Measurements from ENCODE around the gene TBX6. TPM values are rescaled to one million over a fixed set of nuclear protein-coding genes. Genes with fewer than 3 reads are reported as not detected.
A peak's percentile ranks its signal among the peaks of the same experiment; 100 is the strongest.

TBX6 gene
- total RNA-seq, 1 donor from 2014 or later, result 0.57 TPM

DNA sequence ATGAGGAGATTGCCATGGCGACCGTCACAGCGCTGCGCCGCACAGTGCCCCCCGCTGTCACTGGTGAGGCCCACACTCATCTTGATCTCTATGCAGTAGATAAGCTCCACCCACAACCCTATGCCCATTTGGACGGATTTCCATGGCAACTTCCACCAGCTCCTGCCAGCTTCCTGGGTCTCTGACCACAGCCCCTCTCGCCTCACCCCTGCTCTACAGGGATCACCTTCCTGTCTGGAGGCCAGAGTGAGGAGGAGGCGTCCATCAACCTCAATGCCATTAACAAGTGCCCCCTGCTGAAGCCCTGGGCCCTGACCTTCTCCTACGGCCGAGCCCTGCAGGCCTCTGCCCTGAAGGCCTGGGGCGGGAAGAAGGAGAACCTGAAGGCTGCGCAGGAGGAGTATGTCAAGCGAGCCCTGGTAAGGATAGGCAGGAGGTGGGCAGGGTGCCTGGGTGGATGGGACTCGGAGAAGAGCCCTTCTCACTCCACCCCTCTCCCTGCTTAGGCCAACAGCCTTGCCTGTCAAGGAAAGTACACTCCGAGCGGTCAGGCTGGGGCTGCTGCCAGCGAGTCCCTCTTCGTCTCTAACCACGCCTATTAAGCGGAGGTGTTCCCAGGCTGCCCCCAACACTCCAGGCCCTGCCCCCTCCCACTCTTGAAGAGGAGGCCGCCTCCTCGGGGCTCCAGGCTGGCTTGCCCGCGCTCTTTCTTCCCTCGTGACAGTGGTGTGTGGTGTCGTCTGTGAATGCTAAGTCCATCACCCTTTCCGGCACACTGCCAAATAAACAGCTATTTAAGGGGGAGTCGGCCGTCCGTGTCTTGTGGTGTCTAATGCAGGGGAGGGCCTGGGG is 21.9 kb downstream of the TBX6 start:
- intact Hi-C loops (cut with DNase I), result no loop called here
- no peak for DNase-seq (ENCODE audit: low spot score)

DNA sequence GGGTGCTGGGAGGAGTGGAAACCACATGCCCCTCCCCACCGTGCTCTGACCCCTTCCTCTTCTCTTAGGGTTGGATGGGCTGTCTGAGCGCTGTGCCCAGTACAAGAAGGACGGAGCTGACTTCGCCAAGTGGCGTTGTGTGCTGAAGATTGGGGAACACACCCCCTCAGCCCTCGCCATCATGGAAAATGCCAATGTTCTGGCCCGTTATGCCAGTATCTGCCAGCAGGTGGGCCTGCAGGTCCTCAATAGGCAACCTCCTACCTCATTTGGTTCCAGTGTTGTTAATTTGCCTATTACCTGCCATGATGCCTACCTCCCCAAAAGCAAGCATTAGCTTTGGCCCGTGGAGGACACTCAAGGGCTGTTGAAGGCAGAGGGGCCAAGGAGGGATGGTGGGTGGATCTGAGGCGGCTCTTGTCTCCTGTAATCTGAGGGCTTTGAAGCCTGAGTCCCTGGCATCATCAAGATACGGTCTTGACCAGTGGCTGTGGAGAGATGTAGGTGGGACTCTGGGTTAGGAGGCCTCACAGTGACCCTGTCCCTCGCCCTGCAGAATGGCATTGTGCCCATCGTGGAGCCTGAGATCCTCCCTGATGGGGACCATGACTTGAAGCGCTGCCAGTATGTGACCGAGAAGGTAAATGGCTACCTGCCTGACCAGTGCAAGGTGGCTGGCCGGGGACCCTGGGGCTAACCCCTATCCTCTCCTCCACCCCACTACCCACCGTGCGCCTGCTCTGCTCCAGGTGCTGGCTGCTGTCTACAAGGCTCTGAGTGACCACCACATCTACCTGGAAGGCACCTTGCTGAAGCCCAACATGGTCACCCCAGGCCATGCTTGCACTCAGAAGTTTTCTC is 22.7 kb downstream of the TBX6 start:
- intact Hi-C loops (cut with DNase I), result no loop called here
- no peak for DNase-seq (ENCODE audit: low spot score)

DNA sequence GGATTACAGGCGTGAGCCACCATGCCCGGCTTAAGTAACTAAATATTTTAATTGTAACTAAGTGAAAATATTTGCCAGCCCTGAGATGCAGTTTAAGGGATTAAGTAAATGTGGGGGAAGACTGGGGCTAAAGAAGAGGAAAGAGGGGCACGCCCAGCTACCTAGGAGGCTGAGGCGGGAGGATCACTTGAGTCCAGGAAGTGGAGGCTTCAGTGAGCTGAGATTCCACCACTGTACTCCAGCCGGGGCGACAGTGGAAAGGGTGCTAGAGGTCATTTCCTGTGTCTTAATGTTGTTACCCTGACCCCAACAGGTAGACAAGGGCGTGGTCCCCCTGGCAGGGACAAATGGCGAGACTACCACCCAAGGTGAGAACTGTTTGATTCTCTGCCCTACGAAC is 23.4 kb downstream of the TBX6 start:
- intact Hi-C loops (cut with DNase I), result no loop called here
- DNase-seq (ENCODE audit: low spot score), result no peak

DNA sequence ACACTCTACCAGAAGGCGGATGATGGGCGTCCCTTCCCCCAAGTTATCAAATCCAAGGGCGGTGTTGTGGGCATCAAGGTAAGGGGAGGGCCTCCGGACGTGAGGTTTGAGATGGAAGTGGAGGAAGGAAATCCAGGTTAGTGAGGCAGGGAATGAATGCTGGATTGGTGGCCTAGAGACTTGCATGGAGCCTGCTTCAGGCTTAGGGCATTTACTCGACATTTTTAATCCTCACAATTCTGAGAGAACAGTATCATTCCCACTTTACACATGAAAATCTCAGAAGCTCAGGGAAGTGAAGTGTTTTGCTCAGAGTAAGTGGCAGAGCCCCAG is 24.2 kb downstream of the TBX6 start:
- intact Hi-C loops (cut with DNase I), result no loop called here
- no peak for DNase-seq (ENCODE audit: low spot score)

DNA sequence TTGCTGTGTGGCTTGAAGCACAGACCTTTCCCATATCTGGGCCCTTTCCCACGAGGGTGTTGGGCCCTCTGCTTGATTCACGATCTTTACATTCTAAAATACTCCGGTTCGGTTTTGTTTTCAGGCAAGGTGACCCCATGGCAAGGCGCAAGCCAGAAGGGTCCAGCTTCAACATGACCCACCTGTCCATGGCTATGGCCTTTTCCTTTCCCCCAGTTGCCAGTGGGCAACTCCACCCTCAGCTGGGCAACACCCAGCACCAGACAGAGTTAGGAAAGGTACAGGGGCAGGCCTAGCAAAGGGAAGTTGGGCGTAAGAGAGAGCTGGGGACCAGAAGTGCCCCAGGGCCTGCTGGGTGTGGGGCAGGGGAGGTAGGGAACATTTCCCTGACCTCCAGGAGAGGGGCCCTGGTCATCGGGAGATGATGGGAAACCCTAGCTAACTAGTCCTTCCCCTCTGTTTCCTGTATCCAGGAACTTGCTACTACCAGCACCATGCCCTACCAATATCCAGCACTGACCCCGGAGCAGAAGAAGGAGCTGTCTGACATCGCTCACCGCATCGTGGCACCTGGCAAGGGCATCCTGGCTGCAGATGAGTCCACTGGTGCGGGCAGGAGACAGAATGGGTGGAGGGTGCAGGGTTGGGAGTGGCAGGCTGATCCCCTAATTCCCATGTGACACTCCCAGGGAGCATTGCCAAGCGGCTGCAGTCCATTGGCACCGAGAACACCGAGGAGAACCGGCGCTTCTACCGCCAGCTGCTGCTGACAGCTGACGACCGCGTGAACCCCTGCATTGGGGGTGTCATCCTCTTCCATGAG is 24.8 kb downstream of the TBX6 start:
- intact Hi-C loops (cut with DNase I), result no loop called here
- DNase-seq (ENCODE audit: low spot score), result no peak

DNA sequence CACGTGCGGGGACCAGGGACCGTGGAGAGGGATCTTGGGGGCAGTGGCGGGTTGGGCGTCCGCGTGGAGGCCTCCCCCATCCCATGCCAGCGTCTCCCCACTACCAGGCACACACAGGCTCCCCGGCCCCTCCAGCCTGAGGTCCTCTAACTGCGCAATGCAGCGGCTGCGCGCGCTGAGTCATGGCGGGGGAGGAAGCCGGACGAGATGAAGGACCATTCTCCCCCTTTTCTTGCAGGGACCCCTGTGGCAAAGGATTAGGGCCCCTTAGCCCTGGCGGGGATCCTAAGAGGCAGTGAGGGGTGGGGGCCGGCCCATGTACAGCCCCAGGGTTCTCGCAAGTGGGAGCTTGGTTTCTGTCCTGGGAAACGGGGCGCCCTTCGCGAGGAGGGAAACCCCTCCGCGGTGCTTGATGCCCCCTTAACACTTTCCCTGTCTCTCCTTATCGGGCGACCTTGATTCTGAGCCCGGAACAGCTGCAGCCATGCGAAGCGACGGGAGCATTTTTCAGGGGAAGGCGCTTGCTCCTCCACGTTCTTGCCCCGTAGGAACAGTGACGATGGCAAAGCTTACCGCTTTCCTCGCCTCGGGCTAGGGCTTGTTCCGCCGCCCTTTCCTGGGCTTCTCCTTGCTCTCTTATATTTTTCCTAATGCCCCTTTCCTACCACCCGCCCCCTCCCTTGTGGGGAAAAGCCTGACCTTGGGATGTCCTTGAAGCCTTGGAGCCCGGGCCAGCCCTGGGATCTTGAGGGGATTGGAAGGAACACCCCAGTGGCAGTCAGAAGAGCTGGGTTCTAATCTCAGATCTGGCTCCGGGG is 25.6 kb downstream of the TBX6 start:
- intact Hi-C loops (cut with DNase I), result no loop called here
- DNase-seq (ENCODE audit: low spot score), result no peak

DNA sequence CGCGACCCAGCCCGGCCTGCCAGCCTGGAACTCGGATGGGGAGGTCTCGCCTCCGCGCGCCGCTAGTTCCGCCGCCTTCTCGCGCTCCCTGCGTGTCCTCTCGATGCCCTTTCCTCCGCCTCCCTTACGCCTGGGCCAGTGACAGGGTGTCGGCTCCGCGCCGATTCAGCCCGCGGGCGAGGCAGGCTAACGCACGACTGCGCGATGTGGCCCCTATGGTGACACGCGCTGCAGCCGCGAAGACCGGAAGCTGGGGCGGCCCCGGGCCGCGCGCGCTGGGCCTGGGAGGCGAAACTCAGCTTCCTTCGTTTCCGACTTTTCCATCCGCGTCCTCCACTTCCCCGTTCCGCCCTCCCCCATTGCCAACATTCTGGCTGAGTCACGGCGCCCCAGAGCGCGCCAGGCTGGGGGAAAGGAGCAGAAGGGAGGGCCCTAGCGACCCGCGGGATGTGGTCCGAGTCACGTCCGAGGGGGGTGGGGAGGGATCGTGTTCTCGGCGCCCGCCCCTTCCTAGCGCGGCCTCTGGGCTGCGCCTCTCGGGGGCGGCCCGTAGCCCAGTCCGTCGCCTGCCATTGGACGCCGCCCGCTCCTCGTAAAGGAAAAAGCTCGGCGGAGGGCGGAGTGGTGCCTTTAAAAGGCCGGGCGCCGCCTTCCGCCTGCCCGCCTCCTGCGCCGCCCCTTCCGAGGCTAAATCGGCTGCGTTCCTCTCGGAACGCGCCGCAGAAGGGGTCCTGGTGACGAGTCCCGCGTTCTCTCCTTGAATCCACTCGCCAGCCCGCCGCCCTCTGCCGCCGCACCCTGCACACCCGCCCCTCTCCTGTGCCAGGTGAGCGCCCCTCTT is 26.4 kb downstream of the TBX6 start, which contains the start of gene ALDOA:
ALDOA (plus strand) TSS at position 659 of the 841 bp plus-strand sequence. CDS start 1,138 bp downstream, outside the sequence.
- DNase-seq (ENCODE audit: low spot score), result peak; percentile 99
- intact Hi-C loops (cut with DNase I), result no loop called here

DNA sequence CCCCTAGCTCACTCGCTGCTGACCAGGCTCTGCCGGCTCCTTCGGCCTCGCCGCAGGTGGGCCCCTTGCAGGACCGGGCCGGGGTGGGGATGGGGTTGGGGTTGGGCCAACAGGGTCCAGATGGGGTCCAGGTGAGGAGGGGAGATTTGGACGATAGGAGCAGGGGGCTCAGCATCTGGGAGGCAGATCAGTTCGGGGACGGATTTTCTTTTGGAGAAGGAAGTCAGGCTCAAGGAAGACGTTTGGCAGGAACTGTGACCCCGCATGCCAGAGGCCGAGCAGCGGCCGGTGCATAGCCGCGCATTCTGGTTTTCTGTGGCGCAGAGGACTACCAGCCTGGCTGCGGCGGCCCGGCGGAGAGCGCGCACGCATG is 27.0 kb downstream of the TBX6 start:
- intact Hi-C loops (cut with DNase I), result no loop called here
- no peak for DNase-seq (ENCODE audit: low spot score)

DNA sequence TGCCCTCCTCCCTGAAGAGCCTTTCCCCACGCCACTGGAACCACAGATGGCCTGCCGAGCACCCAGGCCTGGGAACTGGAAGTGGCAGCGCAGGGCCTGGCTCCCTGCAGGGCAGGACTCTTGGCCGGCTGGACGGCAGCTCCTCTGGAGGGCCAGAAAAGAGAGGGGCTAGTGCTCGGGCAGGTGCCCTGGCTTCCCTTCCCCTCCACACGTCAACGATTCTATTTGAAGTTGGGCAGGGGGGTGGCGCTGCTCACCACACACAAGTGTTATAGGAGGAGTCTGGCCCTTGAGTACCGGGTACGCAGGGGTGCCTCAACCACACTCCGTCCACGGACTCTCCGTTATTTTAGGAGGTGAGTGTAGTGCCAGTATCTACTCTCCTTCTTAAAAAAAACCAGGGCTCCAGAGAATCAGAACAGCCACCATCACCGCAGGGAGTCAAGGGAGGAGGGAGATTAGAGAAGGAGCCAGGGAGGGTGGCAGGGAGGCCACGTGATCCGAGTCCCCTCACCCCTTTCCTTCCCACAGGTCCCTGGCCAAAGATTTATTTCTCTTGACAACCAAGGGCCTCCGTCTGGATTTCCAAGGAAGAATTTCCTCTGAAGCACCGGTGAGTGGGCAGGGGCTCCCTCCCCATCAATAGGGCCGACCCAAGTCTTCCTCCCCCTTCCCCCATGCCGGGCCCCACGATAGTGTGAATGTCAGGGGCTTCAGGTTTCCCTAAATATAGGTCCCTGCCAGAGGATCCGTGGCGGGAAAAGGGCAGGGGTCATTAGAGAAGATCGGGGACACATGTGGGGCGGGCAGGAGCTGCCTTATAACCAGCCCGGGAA is 27.6 kb downstream of the TBX6 start:
- intact Hi-C loops (cut with DNase I), result no loop called here
- peak; percentile 88 for DNase-seq (ENCODE audit: low spot score)

DNA sequence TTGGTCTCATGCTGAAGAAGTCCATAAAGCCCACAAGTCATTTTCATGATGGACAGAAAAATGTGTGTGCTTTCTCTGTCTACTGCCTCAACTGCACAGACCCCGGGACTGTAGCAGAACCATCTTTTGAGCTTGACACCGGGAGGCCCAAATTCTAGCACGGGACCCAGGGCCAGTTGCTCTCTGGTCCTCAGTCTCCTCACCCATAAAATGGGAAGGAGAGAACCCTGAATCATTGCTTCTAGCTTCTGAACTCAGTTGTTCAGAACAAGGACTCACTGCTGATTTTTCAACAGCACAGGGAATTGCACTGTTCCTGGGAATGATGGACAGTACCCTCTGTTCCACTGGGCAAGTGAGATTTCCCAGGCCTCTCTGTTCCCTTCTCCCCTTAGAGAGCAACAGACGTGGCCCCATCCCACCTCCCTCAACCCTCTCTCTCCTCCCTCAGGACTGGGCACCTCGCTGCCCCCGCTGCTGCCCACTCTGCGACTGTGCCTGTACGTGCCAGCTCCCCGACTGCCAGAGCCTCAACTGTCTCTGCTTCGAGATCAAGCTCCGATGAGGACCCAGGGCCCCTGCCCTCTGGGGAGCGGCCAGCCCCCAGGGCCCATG is 28.3 kb downstream of the TBX6 start:
- intact Hi-C loops (cut with DNase I), result no loop called here
- DNase-seq (ENCODE audit: low spot score), result no peak

DNA sequence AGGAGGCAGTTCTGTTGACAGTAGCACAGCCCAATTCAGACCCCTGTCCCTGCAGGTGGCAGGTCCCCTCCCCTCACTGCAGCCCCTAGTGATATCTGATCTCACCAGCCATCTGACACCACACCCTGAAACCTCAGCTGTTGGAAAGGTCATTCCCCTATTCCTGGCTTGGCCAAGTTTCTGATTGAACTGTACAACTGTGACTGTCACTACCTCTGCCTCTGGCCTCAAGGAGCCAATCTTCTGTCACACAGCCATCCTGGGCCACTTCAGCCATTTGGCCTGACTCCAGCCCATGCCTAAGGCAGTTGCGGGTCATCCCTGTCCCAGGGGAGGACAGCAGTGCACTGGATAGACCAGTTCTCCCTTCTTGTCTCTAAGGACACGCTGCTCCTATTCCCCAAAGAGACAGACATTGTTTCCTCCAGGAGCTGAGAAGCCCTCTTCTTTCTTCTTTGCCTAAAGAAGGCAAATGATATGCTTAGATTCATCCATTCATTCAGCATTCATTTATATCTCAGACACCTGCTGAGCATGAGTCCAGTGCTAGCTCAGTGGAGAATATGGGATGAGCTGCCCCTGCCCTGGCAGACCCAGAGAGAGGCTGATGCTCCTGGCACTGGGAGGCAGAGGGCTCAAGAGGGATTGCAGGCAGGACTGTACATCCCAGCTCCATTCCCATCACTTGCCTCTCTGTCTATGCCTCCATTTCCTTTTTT is 30.7 kb downstream of the TBX6 start:
- DNase-seq (ENCODE audit: low spot score), result no peak
- intact Hi-C loops (cut with DNase I), result no loop called here

DNA sequence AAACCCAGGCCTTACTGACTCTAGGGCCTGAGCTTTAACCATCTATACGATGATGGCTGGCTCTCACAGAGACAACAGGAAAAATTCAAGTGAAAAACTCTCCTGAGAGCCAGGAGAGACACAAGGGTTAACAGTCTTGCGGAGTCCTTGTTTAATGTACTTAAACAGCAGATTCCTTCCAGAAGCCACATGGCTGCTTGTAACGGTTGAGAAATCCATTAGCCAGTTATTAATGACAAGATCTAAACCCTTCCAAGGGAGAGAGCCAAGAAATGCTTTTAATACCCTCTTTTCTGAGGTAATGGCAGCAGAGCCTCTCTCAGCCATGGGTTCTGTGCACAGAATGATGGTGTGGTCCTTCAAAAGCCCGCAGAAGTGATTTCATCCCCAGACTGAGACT is 31.4 kb downstream of the TBX6 start:
- DNase-seq (ENCODE audit: low spot score), result no peak
- intact Hi-C loops (cut with DNase I), result no loop called here

DNA sequence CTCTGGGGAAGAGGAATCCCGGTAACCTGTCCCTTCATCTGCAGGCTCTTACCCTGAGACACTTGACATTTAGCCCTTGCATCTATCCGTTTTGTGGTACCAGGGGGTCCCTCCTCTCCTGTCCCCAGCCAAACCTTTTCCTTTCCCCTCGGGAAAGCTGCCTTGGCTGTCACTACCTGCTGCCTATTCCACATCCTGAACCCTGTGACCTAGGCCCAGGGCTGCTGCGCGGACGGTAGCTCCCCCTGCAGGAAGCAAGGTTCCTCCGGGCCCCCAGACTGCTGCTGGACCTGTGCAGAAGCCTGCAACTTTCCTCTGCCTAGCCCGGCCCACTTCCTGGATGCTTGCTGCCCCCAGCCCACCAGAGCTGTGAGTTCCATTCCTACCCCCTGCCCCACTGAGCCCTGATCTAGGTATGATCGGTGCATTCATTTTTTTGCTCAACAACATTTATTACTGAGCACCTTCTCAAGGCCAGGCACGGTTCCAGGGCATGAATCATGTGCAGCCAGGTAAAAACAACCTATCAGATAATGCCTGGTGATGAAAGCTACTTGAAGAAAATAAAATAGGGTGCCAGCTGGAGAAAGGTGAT is 36.7 kb downstream of the TBX6 start:
- no peak for DNase-seq (ENCODE audit: low spot score)
- intact Hi-C loops (cut with DNase I), result no loop called here

DNA sequence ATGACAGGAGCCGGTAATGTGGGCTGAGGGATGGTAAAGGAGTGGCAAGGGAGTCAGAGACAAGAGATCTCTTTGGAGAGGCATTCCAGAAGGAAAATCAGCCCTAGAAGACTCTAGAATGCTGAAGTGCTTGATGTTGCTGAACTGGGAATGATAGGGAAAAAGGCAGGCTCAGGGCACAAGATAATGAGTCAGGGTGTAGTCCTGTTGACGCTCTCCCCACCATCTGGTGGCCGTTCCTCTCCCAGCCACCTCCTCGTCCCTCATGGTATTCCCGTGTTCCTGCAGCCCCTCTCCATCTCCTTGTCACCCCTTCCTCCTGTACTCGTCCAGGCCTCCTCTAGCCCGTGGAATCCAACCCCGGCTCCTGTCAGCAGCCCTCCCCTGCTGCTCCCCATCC is 37.3 kb downstream of the TBX6 start:
- no peak for DNase-seq (ENCODE audit: low spot score)
- intact Hi-C loops (cut with DNase I), result no loop called here

DNA sequence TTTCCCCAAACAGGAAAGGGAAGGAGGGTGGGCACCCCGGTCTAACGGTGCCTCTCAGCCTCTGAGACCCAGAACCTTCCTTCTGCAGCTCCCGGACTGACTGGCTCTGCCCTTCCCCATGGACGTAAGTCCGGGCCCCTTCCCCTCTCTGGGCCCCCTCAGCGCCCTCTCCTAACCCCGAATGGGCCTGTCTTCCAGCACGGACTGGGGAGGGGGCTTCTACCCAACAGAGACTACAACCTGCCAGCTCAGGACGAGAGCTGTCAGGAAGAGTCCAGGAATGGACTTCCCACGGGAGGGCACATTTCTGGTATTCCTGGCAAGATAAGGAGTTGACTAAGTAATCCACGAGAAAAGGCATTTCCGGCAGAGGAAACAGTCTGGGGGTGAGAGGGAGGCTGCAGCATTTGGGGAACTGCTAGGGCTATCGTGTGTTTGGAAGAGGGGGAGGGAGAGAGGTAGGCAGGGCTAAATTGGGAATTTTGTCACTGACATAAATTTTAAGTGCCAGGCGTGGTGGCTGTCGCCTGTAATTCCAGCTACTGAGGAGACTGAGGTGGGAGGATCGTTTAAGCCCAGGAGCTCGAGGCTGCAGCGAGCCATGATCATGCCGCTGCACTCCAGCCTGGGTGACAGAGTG is 38.2 kb downstream of the TBX6 start:
- no peak for DNase-seq (ENCODE audit: low spot score)
- intact Hi-C loops (cut with DNase I), result no loop called here

All from cardiac septum (tissue), 1 donor.